K562 (cell line): ENCODE results near the gene MAP3K14. TPM values are rescaled to one million over a fixed set of nuclear protein-coding genes. Genes with fewer than 3 reads are reported as not detected.
A peak's percentile ranks its signal among the peaks of the same experiment; 100 is the strongest.

Source experiments
- ATAC-seq: fragments of 200-7000 bp; cut with Tn5 transposase; 3 replicates; pipeline ENCODE4 v1.9.1; 2020; ENCODE audit warnings: moderate library complexity
- BruUV-seq: library from RNA; stranded (reverse); fragments of 400-500 nt; replicated peaks from 2 replicates; lab custom pipeline; 2021; lab: Mats Ljungman, UMichigan
- CTCF ChIA-PET: fragments of 300-600 bp; formaldehyde crosslinking; extraction: SDS; loops from one replicate; lab custom pipeline; 2021; ENCODE audit warnings: low intra/inter-chr PET ratio; lab: Yijun Ruan, JAX
- POLR2A ChIA-PET: fragments of 300-600, 350-650 bp; sonication (Branson Sonifier 250); formaldehyde crosslinking; extraction: SDS; loops from one replicate; lab custom pipeline; 2021; ENCODE audit warnings: antibody characterized with exemption, inconsistent platforms; lab: Yijun Ruan, JAX
- DNase-seq, 4 experiments: peaks; one replicate each; pipeline versions ENCODE4 v3.0.0 to v3.0.0-alpha.2; 2011 to 2018; ENCODE audit warnings: low spot score in 3 of 4, mixed read lengths in 3 of 4; ENCODE audit errors: extremely low read depth in 1 of 4
- FAIRE-seq: peaks from 2 replicates; lab custom pipeline; 2011; peaks lifted over from hg19 to GRCh38; lab: Jason Lieb, UNC
- H2AFZ ChIP-seq: 2 replicates; pipeline ENCODE4 v1.6.0; 2011; ENCODE audit warnings: low read depth, low read length, control low read depth, inconsistent platforms
- H3K27ac ChIP-seq: fragments of 200-600 bp; 3 replicates; pipeline ENCODE4 v1.8.0; 2011; ENCODE audit warnings: low read depth, mild to moderate bottlenecking, control low read depth, inconsistent platforms, low read length, moderate library complexity, mixed read lengths; ENCODE audit errors: extremely low read depth
- H3K27me3 ChIP-seq, 2 experiments: fragments of 300-600 bp in 1 of 2; 2 replicates in 1 of 2; 3 replicates in 1 of 2; pipeline versions ENCODE4 v1.6.0 to v1.8.0; 2011; ENCODE audit warnings: inconsistent platforms in 2 of 2, low read length in 2 of 2, mild to moderate bottlenecking in 1 of 2, mixed read lengths in 1 of 2, moderate library complexity in 1 of 2; ENCODE audit not compliant: control insufficient read depth in 2 of 2, insufficient read depth in 2 of 2
- H3K36me3 ChIP-seq: fragments of 300-600 bp; 3 replicates; pipeline ENCODE4 v1.8.0; 2011; ENCODE audit warnings: mild to moderate bottlenecking, low read length, inconsistent platforms; ENCODE audit not compliant: control insufficient read depth, insufficient read depth
- H3K4me1 ChIP-seq, 2 experiments: fragments of 200-600 bp in 1 of 2; replicated peaks in 1 of 2; 2 replicates in 1 of 2; 3 replicates in 1 of 2; pipeline versions ENCODE4 v1.5.1 to v1.8.0; 2011; ENCODE audit warnings: inconsistent platforms in 2 of 2, low read length in 2 of 2, mild to moderate bottlenecking in 1 of 2, mixed read lengths in 1 of 2, moderate library complexity in 1 of 2; ENCODE audit not compliant: control insufficient read depth in 2 of 2, insufficient read depth in 2 of 2
- H3K4me2 ChIP-seq: 2 replicates; pipeline ENCODE4 v1.6.1; 2011; ENCODE audit warnings: low read length, control low read depth, inconsistent platforms, mixed read lengths; ENCODE audit not compliant: insufficient read depth
- H3K4me3 ChIP-seq: fragments of 200-600 bp; sonication (generic), shearing (Covaris generic); 2 replicates; pipeline ENCODE4 v1.5.1; 2016; ENCODE audit warnings: control low read depth, inconsistent platforms
- H3K79me2 ChIP-seq: fragments of 200-600 bp; 3 replicates; pipeline ENCODE4 v1.8.0; 2011; ENCODE audit warnings: low read length, inconsistent platforms; ENCODE audit not compliant: control insufficient read depth, insufficient read depth
- H3K9ac ChIP-seq, 2 experiments: 2 replicates each; pipeline versions ENCODE4 v1.6.0 to v1.6.1; 2011; ENCODE audit warnings: low read depth in 2 of 2, low read length in 2 of 2, control low read depth in 1 of 2, inconsistent platforms in 1 of 2, mild to moderate bottlenecking in 1 of 2, mixed read lengths in 1 of 2; ENCODE audit not compliant: insufficient read depth in 1 of 2
- H3K9me1 ChIP-seq: one replicate; pipeline ENCODE4 v1.6.0; 2011; ENCODE audit warnings: inconsistent platforms, mild to moderate bottlenecking, low read length, moderate library complexity; ENCODE audit not compliant: control insufficient read depth, insufficient read depth
- H3K9me3 ChIP-seq: replicated peaks from 2 replicates; pipeline ENCODE4 v1.5.1; 2011; ENCODE audit warnings: low read depth, low read length, inconsistent platforms; ENCODE audit not compliant: control insufficient read depth, insufficient read depth
- H4K20me1 ChIP-seq: replicated peaks from 2 replicates; pipeline ENCODE4 v1.6.1; 2011; ENCODE audit warnings: low read length, inconsistent platforms, mixed read lengths; ENCODE audit not compliant: control insufficient read depth, insufficient read depth
- ETV5 ChIP-seq: sonication (generic); formaldehyde crosslinking; IDR thresholded peaks from 2 replicates; pipeline ENCODE4 v1.4.0; 2020; ENCODE audit warnings: low read depth, mild to moderate bottlenecking, missing genetic modification reagents
- ID3 ChIP-seq, 2 experiments: fragments of 250-450 bp in 1 of 2; fragments of 450-650 bp in 1 of 2; sonication (Bioruptor Pico) in 1 of 2; IDR thresholded peaks; 2 replicates each; pipeline versions ENCODE4 v1.6.1 to v1.8.0; 2016 to 2021; ENCODE audit warnings: mild to moderate bottlenecking in 2 of 2, moderate library complexity in 2 of 2, missing compliant biosample characterization in 1 of 2, missing genetic modification characterization in 1 of 2
- RBBP5 ChIP-seq: fragments of 200-600 bp; sonication (generic); IDR thresholded peaks from 2 replicates; pipeline ENCODE4 v1.6.1; 2012; ENCODE audit warnings: borderline replicate concordance, mild to moderate bottlenecking, low read length, control low read depth, inconsistent platforms; ENCODE audit not compliant: insufficient read depth, poor library complexity, severe bottlenecking
- RERE ChIP-seq: sonication (generic); formaldehyde crosslinking; IDR thresholded peaks from 2 replicates; pipeline ENCODE4 v1.8.0; 2023; ENCODE audit warnings: missing genetic modification reagents, mild to moderate bottlenecking, borderline replicate concordance
- SP1 ChIP-seq: sonication (generic); formaldehyde crosslinking; IDR thresholded peaks from 2 replicates; pipeline ENCODE4 v1.8.1; 2022; ENCODE audit warnings: mild to moderate bottlenecking, missing genetic modification reagents
- ZBTB7A ChIP-seq: IDR thresholded peaks from 2 replicates; pipeline ENCODE4 v1.6.1; 2011; ENCODE audit warnings: low read depth, mild to moderate bottlenecking, low read length, moderate library complexity, borderline replicate concordance; ENCODE audit not compliant: control insufficient read depth
- ZC3H8 ChIP-seq: fragments of 450-650 bp; IDR thresholded peaks from 2 replicates; pipeline ENCODE4 v1.6.1; 2017
- WGBS: fragments of 100-300 bp; shearing (Covaris generic); methylation state at CpG from one replicate; pipeline ENCODE4 v1.1.6; 2016; ENCODE audit warnings: low coverage, mixed read lengths; ENCODE audit not compliant: insufficient coverage; ENCODE audit errors: missing lambda C conversion rate; 5-methylcytosine and 5-hydroxymethylcytosine counted together
- in situ Hi-C: fragments of 300-500 bp; cut with MboI; formaldehyde crosslinking; loops from 4 replicates; pipeline ENCODE4 v1.15.0; 2018; ENCODE audit warnings: inconsistent platforms, mixed read lengths
- intact Hi-C: fragments of 100-400 bp; cut with micrococcal nuclease; formaldehyde crosslinking; loops from 2 replicates; pipeline ENCODE4 v1.14.2; 2022
- polyA plus RNA-seq, 8 experiments: library from polyadenylated mRNA; depleted of rRNA in 4 of 8; stranded (reverse) in 5 of 8; unstranded in 3 of 8; fragments of >200 nt; fragmentation: Nextera tagmentation in 2 of 8; fragmentation: Illumina TruSeq in 1 of 8; extraction: Ambion mirVana in 2 of 8; extraction: Trizol in 1 of 8; gene quantifications; 2 replicates each; pipeline versions ENCODE4 v1.2.1 to v1.2.3, GENCODE V29; 2011 to 2014; ENCODE audit warnings: inconsistent platforms in 1 of 8, missing spikeins in 1 of 8
- total RNA-seq, 7 experiments: library from RNA; depleted of rRNA in 6 of 7; stranded (reverse); fragments of >200 nt in 6 of 7; fragmentation: Illumina TruSeq in 2 of 7; extraction: Trizol in 2 of 7; gene quantifications; 2 replicates each; pipeline versions ENCODE4 v1.2.1 to v1.2.3, GENCODE V29; 2011 to 2021; ENCODE audit warnings: low replicate concordance in 1 of 7

MAP3K14 gene
- total and polyA plus RNA-seq, 9 of the 15 experiments (the other 6 are each of a cell fraction or from before 2014, with no cell fraction given): 0.45 to 8.7 (median 3.2) TPM

- TF ChIP-seq RERE (CRISPR knock-in tag) (no peak), SP1 (CRISPR knock-in tag) (0 out of 2 replicates have a peak, but pooled peaks have one; percentile 26), ZC3H8 (no peak)
- TF ChIP-seq, all 486 proteins: peak for 174
Observed at GRCh38 chr17:45345554-45346215, 28.9 kb upstream of the MAP3K14 start (continued).

- intact Hi-C loops: loop anchor here (1.0 kb wide), 1 partner anchor 38 kb away; no protein-coding TSS in a partner anchor
- in situ Hi-C loops: no loop called here
Observed at GRCh38 chr17:45345246-45345553, 28.4 kb upstream of the MAP3K14 start.

More at GRCh38 chr17:45345246-45345553, 28.4 kb upstream of the MAP3K14 start:
- FAIRE-seq: no peak
- peak; percentile 72 for ATAC-seq
- H2AFZ ChIP-seq: no peak overlapping the region
- peak overlapping the region; percentile 40; the same call in 1 of the 2 replicates for H3K4me2 ChIP-seq
- peaks cover 32 to 42% of the 10 kb centered on the region in 2 experiments for H3K4me1 ChIP-seq
- H3K9ac ChIP-seq: no peak overlapping the region
- peak overlapping the region; percentile 38; the same call in 2 of the 3 replicates for H3K27ac ChIP-seq
- no peaks in the 10 kb centered on the region for H4K20me1 ChIP-seq
- ChIA-PET POLR2A (interaction anchor here (0.6 to 1.4 kb wide), 10 partner anchors 9 to 314 kb away, joined by 3 to 12 read pairs (median 4); partner anchors contain the start of gene MAP3K14), CTCF (no interaction called here)
- no peaks in the 10 kb centered on the region for H3K9me3 ChIP-seq
- H3K79me2 ChIP-seq: no peaks in the 10 kb centered on the region
- H3K9me1 ChIP-seq: no peaks in the 10 kb centered on the region
- DNase-seq: no peak
- no peaks in the 10 kb centered on the region for H3K27me3 ChIP-seq
- BruUV-seq: no TSS peak
- no peaks in the 10 kb centered on the region for H3K36me3 ChIP-seq
- no peak overlapping the region for H3K4me3 ChIP-seq
- WGBS: 0% methylated on average over 2 of the region's 3 CpGs
- TF ChIP-seq ETV5 (CRISPR knock-in tag) (peak; percentile 40; the same call in 1 of the 2 replicates), RBBP5 (peak; percentile 56), ID3 (CRISPR knock-in tag; IDR thresholded peaks at IDR 0.05) (no peak), ID3 (tag; IDR thresholded peaks at IDR 0.05) (no peak), ZBTB7A (peak; percentile 49; the same call in 1 of the 2 replicates)
